H1 (cell line): ENCODE data around the gene OGDH.

ENCODE experiments used
- JUN ChIP-seq: IDR thresholded peaks from 2 replicates; pipeline ENCODE4 v1.6.1; 2011; ENCODE audit warnings: low read depth, mild to moderate bottlenecking, improper control_type of control experiment, low read length
- JUND ChIP-seq: IDR thresholded peaks from 2 replicates; pipeline ENCODE4 v1.6.1; 2011; ENCODE audit warnings: mild to moderate bottlenecking, improper control_type of control experiment, low read length
- TAF7 ChIP-seq: optimal IDR thresholded peaks from 2 replicates; pipeline ENCODE3; 2011; ENCODE audit warnings: low read depth, mild to moderate bottlenecking, inconsistent platforms, low read length, moderate library complexity, borderline replicate concordance

GRCh38 chr7:44736896-44737295 is 130.5 kb downstream of the OGDH start:
- no peak for TF ChIP-seq JUN
- TF ChIP-seq TAF7: no peak
- TF ChIP-seq JUND: no peak
